Stimulated activated CD4-positive, alpha-beta T cell treated with anti-CD3 and anti-CD28 coated beads, TNF-alpha, amount 100 ng/mL, for 48 hours (primary cell): ENCODE data around the gene SLC25A13.
"Not testable (repeated sequence)": the region's sequence is repeated elsewhere in the genome, so short reads cannot be mapped to it uniquely, and the experiment has no call there.

ENCODE experiments used
- DNase-seq, 3 donors: peaks; one replicate each; pipeline ENCODE4 v3.0.0-alpha.2; 2020; ENCODE audit warnings: low read depth in 3 of 3

Gene SLC25A13

DNA sequence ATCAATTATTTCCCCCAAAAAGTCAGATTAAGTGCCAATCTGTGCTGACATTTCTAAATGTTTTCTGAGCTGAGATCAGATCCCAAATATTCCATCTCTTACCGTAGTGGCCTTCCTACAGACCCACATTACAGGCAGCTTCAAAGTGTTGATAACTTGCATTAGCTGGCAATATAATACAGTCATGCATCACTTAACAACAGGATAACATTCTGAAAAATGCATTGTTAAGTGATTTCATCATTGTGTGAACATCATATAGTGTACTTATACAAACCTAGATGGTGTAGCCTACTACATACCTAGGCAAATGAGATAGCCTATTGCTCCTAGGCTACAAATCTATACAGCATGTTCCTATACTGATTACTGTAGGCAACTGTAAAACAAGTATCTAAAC, 22.4 kb downstream of the SLC25A13 start:
- DNase-seq: no peak

DNA sequence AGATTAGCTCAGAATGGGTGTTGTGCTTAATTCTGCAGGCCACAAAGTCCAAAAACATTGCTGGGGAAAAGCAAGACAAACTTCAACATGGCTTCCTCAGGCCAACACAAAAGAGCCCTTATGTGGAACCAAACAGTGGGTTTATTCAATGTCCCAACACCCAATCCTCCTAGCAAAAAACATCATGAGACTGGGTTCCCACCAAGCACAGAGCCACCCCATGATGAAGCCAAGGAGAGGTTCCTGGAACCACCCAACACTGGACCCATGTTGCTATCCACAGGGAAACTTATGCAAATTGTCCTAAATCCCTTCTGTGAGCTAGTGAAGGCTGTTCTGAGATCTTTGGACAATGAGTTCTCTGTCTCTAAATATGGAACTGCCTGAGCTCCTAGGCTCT, 24.0 kb downstream of the SLC25A13 start:
- no peak for DNase-seq

DNA sequence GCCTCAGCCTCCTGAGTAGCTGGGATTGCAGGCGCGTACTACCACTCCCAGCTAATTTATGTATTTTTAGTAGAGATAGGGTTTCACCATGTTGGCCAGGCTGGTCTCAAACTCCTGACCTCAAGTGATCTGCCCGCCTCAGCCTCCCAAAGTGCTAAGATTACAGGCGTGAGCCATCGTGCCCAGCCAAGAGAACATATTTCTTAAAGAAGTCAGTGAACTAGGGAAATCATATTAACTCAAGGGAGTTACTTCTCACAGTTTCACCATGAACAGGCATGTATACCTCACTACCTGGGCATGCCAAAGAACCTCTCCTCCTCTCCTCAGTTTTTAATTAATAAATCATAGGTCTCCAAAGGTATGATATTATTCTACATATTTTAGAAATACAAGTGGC, 24.5 kb downstream of the SLC25A13 start:
- DNase-seq: not testable (repeated sequence)

DNA sequence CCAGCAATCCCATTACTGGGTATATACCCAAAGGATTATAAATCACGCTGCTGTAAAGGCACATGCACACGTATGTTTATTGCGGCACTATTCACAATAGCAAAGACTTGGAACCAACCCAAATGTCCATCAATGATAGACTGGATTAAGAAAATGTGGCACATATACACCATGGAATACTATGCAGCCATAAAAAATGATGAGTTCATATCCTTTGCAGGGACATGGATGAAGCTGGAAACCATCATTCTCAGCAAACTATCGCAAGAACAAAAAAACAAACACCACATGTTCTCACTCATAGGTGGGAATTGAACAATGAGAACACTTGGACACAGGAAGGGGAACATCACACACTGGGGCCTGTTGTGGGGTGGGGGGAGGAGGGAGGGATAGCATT, 28.0 kb downstream of the SLC25A13 start:
- DNase-seq: not testable (repeated sequence)

DNA sequence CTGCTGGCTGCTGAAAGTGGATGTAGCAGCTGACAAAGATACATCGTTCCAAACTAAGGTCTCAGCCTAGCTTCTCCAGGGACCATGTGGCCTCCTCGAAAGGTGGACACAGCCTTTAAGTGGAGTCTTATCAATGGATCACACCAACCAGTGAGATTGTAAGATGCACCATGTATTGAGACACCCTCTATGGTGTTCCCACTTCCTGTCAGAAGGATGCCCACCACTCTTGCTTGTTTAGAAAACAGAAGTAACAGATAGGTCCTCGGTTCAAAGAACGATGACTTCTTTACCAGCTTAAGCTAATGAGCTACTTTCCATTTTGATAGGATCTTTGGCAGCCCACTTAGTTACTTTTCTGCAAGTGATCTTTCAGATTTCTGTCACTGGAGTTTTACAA, 34.3 kb downstream of the SLC25A13 start:
- no peak for DNase-seq

DNA sequence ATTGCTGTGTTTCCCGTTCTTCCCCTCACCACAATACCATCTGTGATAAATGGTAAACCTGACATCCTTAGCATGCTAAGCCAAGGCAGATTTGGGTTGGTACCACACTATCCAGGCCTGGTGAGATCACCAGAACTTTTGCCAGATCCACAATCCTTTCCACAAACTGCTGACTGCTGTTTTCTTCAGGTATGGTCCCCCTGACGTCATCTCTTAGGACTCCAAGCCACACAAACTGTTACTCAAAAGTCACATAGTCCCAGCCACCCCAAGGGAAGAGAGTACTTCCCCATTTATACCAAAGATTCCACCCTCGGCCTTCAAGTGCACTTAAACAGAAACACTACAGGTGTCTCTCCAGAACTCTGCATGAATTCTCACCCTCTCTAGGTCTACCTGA, 34.8 kb downstream of the SLC25A13 start:
- no peak for DNase-seq

DNA sequence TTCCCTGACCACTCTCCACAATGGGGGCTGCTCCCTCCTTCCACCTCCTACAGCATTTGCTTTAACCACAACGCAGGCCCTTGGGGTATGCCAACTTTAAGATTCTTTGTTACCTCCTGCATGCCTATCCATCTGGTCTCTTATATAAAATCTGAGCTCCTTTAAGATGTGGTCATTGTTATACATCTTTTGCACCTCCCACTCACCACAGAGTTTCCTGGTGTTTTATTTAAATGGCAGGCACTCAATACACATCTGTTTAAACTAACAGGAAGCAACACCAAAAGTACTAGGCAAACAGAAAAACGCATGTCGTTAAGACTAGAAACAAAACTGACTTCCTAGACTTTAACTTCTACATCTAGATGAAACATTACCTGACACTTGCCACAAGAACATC, 36.3 kb downstream of the SLC25A13 start:
- no peak for DNase-seq

DNA sequence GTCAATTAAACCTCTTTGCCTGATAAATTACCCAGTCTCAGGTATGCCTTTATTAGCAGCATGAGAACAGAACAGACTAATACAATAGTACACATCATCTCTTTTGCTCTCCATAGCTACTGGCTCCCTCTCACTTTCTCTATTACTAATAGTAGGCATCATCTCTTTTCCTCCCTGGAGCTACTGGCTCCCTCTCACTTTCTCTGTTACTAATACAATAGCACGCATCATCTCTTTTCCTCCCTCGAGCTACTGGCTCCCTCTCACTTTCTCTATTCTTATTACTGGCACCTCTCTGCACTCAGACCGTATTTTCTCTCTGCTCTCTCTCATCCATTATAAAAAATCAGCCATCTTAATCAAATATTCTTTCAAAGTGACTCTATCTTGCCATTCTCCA, 37.1 kb downstream of the SLC25A13 start:
- DNase-seq: no peak

DNA sequence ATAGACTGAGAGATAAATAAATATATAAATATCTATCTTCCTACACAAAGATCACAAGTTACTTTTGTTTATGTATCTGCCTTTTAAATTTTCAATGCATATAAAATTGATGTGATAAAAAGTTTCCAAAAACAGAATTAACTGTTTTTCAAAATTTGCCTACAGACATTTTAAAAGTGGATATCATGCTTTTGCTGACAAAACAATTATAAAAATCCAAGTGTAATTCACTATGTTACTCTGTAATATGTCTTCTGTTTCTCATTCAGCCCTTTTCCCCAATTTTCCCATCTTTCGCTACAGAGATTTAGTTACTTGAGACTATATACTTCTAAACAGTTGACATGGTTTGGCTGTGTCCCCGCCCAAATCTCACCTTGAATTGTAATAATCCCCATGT, 37.7 kb downstream of the SLC25A13 start:
- no peak for DNase-seq

DNA sequence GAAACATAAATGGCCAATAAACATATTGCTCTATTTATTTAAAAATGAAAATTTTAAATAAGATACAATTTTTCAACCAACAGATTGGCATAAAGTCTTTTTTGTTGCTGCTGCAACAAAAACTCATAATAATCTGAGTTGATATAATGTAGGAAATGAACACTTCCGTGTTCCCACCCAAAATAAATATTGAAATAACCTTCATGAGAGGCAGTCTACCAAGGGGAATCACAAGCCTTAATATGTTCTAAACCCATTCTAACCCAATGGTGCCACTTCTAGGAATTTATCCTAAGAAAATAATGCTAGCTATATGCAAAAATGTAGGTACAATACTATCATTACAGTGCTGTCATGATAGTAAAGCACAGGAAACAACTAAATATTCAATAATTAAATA, 39.1 kb downstream of the SLC25A13 start:
- no peak for DNase-seq

DNA sequence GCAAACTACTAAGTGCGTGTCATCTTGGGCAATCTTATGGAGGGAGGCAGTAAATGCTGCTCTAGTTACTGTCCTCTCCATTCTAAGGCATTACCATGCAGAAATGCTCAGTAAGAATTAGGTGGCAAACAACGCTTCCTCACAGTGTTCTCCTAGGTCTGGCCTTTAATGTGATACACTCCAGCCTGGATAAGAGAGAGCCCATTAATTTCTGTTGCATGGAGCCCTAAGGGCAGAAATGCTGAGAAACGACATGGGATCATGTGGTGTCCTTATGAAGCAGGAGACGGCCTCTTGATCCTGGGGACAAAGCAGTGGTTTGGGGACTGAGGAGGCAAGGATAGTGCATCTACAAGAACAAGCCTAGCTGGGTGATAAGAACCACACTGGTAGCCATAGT, 44.0 kb downstream of the SLC25A13 start:
- DNase-seq: no peak

DNA sequence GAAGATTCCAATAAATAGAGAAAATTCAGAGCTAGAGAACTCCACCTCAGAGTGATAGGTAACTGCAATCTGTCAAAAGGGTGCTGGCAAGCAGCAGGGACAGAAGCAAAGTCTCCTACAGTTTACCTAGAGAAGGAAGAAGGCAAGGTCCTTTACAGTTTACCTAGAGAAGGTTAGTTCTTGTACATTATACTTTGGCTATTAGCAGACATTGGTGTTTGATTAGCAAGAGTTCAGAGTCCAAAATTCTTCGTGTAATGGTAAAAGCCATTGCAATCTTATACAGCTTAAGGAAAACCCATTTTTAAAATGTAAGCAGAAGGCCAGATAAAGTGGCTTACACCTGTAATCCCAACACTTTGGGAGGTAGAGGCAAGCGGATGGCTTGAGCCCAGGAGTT, 45.9 kb downstream of the SLC25A13 start:
- no peak for DNase-seq

DNA sequence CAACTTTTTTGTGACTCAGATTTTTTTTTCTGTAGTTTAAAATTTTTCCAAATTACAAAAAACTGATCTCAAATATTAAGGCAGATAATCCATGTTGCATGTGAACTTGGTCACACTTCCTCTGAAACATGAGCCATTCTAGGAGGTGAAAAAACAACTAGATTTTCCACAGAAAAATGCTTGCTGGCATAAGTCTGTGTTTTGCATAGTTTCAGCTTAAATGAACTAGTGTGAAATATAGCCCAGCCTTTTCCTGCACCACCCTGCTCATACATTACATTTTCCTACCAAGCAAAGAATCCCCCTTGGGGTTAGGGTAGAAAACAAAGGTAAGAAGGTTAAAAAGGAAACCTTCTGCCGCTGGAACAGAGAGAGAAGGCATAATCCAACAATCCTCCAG, 48.2 kb downstream of the SLC25A13 start:
- no peak for DNase-seq

DNA sequence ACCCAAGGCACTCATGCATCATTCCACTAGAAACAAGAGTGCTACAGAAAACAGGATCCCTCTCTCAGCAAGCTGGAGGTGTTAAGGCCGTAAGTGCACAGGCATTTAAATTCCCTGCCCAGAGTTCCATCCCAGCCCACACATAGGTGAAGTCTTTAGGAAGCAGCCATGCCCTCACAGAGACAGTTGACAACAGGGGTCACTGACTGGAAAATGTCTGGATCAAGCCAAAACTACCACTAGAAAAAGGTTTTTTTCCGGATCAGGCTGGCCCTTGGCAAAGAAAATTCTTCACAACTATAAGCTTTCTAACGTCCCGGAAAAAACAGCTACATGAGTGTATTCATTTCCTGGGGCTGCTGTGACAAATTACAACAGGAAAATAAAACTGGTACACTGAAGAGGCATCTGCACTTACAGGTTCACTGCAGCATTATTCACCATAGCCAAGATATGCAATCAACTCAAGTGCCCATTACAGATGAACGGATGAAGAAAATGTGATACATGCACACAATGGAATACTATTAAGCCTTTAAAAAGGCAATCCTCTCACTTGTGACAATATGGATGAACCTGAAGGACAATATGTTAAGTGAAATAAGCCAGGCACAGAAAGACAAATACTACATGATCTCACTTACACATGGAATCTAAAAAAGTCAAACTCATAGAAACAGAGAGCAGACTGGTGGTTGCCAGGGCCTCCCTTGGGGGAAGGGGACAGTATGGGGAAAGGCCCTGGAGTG, 52.5 kb downstream of the SLC25A13 start:
- no peak for DNase-seq

DNA sequence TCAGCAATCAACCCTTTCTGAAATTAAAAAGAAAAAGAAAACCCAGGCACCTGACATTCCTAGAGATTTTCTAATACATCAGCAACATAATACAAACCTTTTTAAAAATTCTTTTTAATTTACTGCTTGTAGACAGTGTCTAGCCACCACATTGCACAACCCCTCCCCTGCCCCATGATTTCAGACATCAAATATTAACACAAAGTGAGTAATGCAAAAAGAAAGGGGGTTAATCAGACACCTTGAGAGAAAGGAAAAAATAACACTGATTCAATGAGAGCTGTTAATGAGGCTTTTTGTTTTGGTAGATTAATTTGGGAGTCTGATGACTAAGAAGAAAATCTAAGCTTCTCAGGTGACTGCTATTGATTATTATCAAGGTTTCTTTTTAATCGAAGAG, 55.3 kb downstream of the SLC25A13 start:
- DNase-seq: no peak

DNA sequence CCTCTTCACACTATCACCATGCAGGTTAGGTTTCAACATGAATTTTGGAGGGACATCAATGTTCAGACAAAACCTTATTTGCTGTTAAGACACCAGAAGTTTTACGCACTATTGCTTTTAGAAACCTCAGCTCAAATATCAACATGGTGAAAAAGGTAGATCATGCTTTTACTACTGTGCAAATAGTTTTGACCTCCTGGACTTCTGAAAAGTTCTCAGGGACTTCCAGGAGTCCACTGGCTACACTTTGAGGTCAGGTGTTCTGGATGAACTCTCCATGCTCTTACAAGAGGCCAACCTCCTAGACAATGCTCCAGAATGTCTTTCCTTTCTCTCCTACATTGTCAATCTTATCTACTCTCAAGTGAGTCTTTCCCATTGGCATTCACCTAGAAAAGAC, 55.9 kb downstream of the SLC25A13 start:
- DNase-seq: no peak

DNA sequence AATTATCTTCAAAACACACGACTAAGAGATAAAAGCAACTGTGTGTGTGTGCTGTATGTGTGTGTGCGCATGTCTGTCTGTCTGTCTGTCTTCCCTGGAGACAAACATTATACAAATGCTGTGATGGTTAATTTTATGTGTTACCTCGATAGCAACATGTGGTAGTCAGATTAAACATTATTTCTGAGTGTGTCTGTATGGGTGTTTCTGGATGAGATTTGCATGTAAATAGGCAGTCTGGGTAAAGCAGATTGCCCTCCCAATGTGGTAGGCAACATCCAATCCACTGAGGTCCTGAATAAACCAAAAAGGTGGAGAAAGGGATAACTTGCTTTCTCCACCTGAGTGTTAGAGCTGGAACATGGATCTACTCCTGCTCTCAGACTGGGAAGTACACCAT, 67.9 kb downstream of the SLC25A13 start:
- DNase-seq: no peak

DNA sequence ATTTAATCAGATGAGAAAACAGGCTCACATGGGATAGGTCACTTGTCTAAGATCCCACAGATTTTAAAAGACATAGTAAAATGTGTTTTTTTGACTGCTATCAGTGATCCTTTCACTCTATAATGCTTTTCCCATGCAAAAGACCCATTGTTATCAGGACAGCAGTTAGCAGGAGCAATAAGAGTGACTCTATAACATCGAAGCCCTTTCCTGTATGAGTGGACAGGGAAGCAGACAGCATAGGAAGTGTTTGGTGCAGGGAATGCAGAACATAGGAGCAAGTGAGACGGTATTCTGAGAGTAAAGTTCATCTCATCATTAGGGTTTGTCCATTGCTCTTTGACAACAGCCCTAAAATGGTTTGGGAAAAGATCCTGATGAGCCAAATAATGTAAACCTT, 68.5 kb downstream of the SLC25A13 start:
- DNase-seq: no peak

DNA sequence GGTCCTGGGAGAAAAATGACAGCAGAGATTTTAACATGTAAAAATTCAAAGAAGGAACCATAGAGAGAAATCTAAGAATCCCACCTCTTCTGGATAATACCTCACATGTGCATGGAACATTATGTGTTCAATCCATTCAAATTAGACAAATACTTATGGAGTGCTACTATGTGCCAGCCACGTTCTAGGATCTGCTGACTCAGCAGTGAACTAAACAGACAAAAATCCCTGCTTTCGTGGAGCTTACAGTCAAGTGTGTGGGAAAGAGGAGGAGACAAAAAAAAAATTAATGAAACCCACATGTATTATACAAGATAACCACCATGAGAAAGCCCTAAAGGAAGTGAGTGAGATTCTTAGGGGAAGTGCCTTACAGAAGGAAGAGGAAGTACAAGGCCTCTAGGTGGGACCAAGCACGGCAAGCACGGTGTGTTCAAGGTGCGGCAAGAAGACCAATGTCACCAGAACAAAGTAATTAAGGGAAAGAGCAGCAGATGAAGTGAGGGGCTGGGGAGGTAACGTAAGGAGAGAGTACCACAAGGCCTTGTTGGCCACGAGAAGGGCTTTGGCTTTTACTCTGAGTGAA, 71.0 kb downstream of the SLC25A13 start:
- no peak for DNase-seq

DNA sequence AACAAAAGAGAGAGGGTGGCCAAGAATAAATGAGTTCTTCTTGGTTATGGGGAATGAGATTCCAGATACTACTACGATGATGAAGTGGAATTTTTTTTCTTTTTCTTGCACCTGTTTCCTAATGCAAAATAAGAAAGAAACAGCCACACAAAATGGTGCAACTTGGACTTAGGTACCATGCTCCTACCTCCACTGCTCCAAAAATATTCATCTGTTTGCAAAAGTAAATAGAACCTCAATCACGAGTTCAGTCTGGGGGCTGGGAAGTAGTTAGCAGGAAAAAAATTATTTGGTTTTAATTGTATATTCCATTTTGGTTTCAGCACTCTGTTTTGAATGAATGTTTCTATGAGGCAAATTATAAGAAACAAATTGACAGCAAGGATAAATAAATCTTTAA, 73.5 kb downstream of the SLC25A13 start:
- DNase-seq: no peak

DNA sequence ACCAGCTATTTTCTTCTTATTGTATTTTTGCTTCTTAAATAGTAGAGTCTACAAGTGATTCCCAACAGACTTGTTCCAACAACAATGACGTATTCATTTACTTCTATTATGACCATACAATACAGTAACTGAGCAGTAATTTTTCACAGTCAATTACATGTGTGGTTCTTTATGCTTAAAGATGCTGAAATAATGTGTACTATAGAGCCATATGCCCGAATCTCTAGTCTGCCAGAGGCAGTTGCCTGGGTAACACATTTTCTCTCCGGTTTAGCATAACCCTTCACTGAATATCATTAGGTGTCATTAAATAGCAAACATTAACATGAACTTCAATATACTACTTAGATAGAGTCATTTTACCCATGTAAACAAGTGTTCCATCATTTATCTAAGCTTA, 75.0 kb downstream of the SLC25A13 start:
- DNase-seq: no peak

DNA sequence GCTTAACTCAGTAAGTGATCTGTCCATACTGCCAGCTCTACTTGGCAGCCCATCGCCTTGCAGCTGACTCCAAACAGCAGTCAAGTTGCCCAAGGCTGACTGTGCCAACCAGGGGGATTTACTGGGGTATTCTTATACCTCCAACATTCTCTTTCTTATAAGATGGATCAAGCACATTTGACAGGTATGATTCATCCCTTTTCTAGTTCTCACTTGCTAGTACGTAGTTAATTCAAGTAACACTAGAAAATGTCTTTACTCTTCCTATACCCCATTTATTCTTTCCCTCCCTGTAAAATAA, 77.0 kb downstream of the SLC25A13 start:
- DNase-seq: no peak

DNA sequence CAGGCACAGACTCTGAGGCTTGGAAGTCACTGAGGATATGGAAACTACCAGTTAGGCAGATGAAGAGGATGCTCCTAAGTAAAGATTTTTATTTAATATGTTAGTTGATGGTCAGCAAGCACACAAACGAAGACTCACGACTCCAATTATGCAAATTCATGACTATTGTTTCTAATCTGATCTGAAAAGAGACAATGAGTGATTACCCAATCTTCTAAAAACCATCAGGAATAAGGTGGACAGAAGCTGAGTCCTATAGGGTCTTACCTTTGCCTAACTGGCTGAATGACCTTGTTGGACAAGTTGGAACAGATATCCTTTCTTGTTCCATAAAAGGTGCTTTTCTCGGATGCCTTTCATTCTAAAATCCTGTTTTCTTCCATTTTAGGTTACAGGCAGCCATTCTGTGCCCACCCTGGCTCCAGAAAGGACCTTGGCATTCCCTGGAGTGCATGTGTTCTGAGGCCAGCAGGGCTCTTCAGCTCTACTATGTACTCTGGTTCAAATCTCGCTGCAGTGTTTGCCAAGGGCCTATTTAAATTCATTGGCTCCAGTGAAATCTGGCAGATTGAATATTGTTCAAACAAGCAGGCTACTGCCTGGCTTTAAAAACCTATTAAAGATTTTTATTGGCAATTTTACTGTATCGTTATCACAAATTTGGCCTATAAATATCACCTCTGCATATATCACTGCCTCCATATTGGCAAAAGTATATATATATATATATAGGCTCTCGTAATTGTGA, 77.5 kb downstream of the SLC25A13 start:
- no peak for DNase-seq
